Stomach (tissue), 9 donors: ENCODE measurements around the gene CDH18. TPM values are rescaled to one million over a fixed set of nuclear protein-coding genes. Genes with fewer than 3 reads are reported as not detected.
A peak's percentile ranks its signal among the peaks of the same experiment; 100 is the strongest.

Source experiments
- DNase-seq, 2 donors: peaks; one replicate each; pipeline versions ENCODE4 v3.0.0 to v3.0.0-alpha.2; 2013 to 2019
- H3K27ac ChIP-seq, 5 donors: fragments of 200-600 bp in 4 of 5; sonication (generic) in 4 of 5; one replicate each; pipeline ENCODE4 v1.5.1; 2013 to 2019; ENCODE audit warnings: mild to moderate bottlenecking in 1 of 5, moderate library complexity in 1 of 5
- H3K27me3 ChIP-seq, 3 donors: fragments of 200-600 bp; sonication (generic); one replicate each; pipeline ENCODE4 v1.5.1; 2017 to 2019; ENCODE audit warnings: mixed run types in 1 of 3
- H3K36me3 ChIP-seq, 4 donors: fragments of 200-600 bp; sonication (generic); 1 replicate in 3 of 4; 2 replicates in 1 of 4; pipeline ENCODE4 v1.5.1; 2016 to 2019
- H3K4me1 ChIP-seq, 4 donors: fragments of 200-600 bp; sonication (generic); one replicate each; pipeline ENCODE4 v1.5.1; 2016 to 2019
- H3K4me3 ChIP-seq, 4 donors: fragments of 200-600 bp; sonication (generic) in 3 of 4; one replicate each; pipeline ENCODE4 v1.5.1; 2016 to 2019; ENCODE audit warnings: mild to moderate bottlenecking in 1 of 4
- H3K9me3 ChIP-seq, 4 donors: fragments of 200-600 bp; sonication (generic); one replicate each; pipeline ENCODE4 v1.5.1; 2016 to 2019
- CTCF ChIP-seq, 7 experiments: fragments of 450-650 bp in 4 of 7; fragments of 200-600 bp in 3 of 7; sonication (generic) in 3 of 7; IDR thresholded peaks; one replicate each; pipeline ENCODE4 v1.5.1; 2016 to 2019; ENCODE audit warnings: antibody characterized with exemption in 7 of 7, control low read depth in 2 of 7, mild to moderate bottlenecking in 1 of 7
- EP300 ChIP-seq: sonication (generic); formaldehyde crosslinking; IDR thresholded peaks from one replicate; pipeline ENCODE4 v1.6.1; 2017; ENCODE audit warnings: antibody characterized with exemption
- POLR2A ChIP-seq, 4 donors: fragments of 450-650 bp; IDR thresholded peaks; one replicate each; pipeline ENCODE4 v1.6.1; 2016; ENCODE audit warnings: antibody characterized with exemption in 4 of 4, control low read depth in 2 of 4, mild to moderate bottlenecking in 1 of 4, moderate library complexity in 1 of 4
- POLR2AphosphoS5 ChIP-seq, 3 donors: sonication (generic); formaldehyde crosslinking; IDR thresholded peaks; one replicate each; pipeline ENCODE4 v1.6.1; 2016; ENCODE audit warnings: antibody characterized with exemption in 3 of 3
- whole genome bisulfite sequencing, 5 donors: extraction: QIAGEN DNeasy Blood & Tissue Kit in 3 of 5; methylation state at CpG; one replicate each; pipeline versions ENCODE4 v1.1.5 to v1.1.7; 2013 to 2018; 5-methylcytosine and 5-hydroxymethylcytosine counted together
- intact Hi-C: fragments of 100-400 bp; cut with DNase I; formaldehyde crosslinking; loops from one replicate; pipeline ENCODE4 v1.15.1; 2023; ENCODE audit warnings: low total_unique reads
- polyA plus RNA-seq, 3 donors: library from polyadenylated mRNA; stranded (reverse); fragments of 200-250 nt; gene quantifications; one replicate each; pipeline ENCODE4 v1.2.3, GENCODE V29; 2013
- total RNA-seq, 5 donors: library from RNA; depleted of rRNA; stranded (reverse); fragments of >200 nt; gene quantifications; one replicate each; pipeline versions ENCODE4 v1.1.0 to v1.2.3, GENCODE V29; 2014 to 2016
- donor health status: healthy with polysubstance abuse.
- donor health status: Bipolar disorder and iron deficiency.
- donor health status: healthy.

CDH18 gene
- total and polyA plus RNA-seq, 8 donors, result 0.05 to 0.92 TPM; not detected in 6

GRCh38 chr5:19739671-19740070 lies 248.3 kb downstream of the CDH18 start:
- intact Hi-C loops, result no loop called here
- no peaks in the 10 kb centered on the region for H3K9me3 ChIP-seq
- H3K36me3 ChIP-seq, result no peaks in the 10 kb centered on the region
- H3K27me3 ChIP-seq, result no peaks in the 10 kb centered on the region
- H3K27ac ChIP-seq, result no peak overlapping the region
- DNase-seq, result peak in 1 of 2 donors; percentile 29
- WGBS, 5 donors, result 65 to 80% (median 78%) methylated on average over 1 of the region's 1 CpG
- no peak for TF ChIP-seq EP300
- H3K4me1 ChIP-seq, result no peaks in the 10 kb centered on the region
- no peak overlapping the region for H3K4me3 ChIP-seq

GRCh38 chr5:19734776-19735175 lies 253.2 kb downstream of the CDH18 start:
- H3K9me3 ChIP-seq, result peaks cover 0 to 5% (median 2%) of the 10 kb centered on the region in 4 donors
- TF ChIP-seq POLR2AphosphoS5 (IDR thresholded peaks at IDR 0.05) (no peak), EP300 (no peak), POLR2A (IDR thresholded peaks at IDR 0.05) (no peak), CTCF (IDR thresholded peaks at IDR 0.05) (no peak)
- no peaks in the 10 kb centered on the region for H3K36me3 ChIP-seq
- H3K4me1 ChIP-seq, result no peaks in the 10 kb centered on the region
- H3K27ac ChIP-seq, result no peak overlapping the region
- 42 to 50% (median 43%) methylated on average over 1 of the region's 1 CpG for WGBS, 5 donors
- no peaks in the 10 kb centered on the region for H3K27me3 ChIP-seq
- no peak for DNase-seq
- intact Hi-C loops, result no loop called here
- no peak overlapping the region for H3K4me3 ChIP-seq

- Histone ChIP-seq H3K27me3 (no peaks in the 10 kb centered on the region), H3K9me3 (peaks cover 0 to 5% (median 2%) of the 10 kb centered on the region in 4 donors), H3K4me3 (no peak overlapping the region), H3K27ac (no peak overlapping the region), H3K4me1 (no peaks in the 10 kb centered on the region), H3K36me3 (no peaks in the 10 kb centered on the region)
- TF ChIP-seq EP300 (no peak), POLR2A (IDR thresholded peaks at IDR 0.05) (no peak), POLR2AphosphoS5 (IDR thresholded peaks at IDR 0.05) (no peak), CTCF (IDR thresholded peaks at IDR 0.05) (no peak)
- DNase-seq, result no peak
- intact Hi-C loops, result no loop called here
- 74 to 83% (median 79%) methylated on average over 6 of the region's 6 CpGs for WGBS, 5 donors
Observed at GRCh38 chr5:19733612-19734495, 254.1 kb downstream of the CDH18 start.

- Histone ChIP-seq H3K27me3 (no peaks in the 10 kb centered on the region), H3K27ac (no peak overlapping the region), H3K9me3 (peaks cover 0 to 5% (median 2%) of the 10 kb centered on the region in 4 donors), H3K36me3 (no peaks in the 10 kb centered on the region), H3K4me3 (no peak overlapping the region), H3K4me1 (no peaks in the 10 kb centered on the region)
- intact Hi-C loops, result no loop called here
- 52 to 66% (median 56%) methylated on average over 3 of the region's 3 CpGs for WGBS, 5 donors
- no peak for TF ChIP-seq EP300
- TF ChIP-seq POLR2A (IDR thresholded peaks at IDR 0.05), result no peak
- TF ChIP-seq POLR2AphosphoS5 (IDR thresholded peaks at IDR 0.05), result no peak
- TF ChIP-seq CTCF (IDR thresholded peaks at IDR 0.05), result no peak
- DNase-seq, result no peak
Observed at GRCh38 chr5:19728571-19728970, 259.4 kb downstream of the CDH18 start.

GRCh38 chr5:19719109-19719508 lies 268.9 kb downstream of the CDH18 start:
- TF ChIP-seq CTCF (IDR thresholded peaks at IDR 0.05), result no peak
- no peak for TF ChIP-seq POLR2AphosphoS5 (IDR thresholded peaks at IDR 0.05)
- no peak for TF ChIP-seq POLR2A (IDR thresholded peaks at IDR 0.05)
- no peak for TF ChIP-seq EP300
- intact Hi-C loops, result no loop called here
- no peak overlapping the region for H3K27ac ChIP-seq
- H3K36me3 ChIP-seq, result no peaks in the 10 kb centered on the region
- WGBS, 5 donors, result 54 to 61% (median 60%) methylated on average over 3 of the region's 3 CpGs
- H3K4me3 ChIP-seq, result no peak overlapping the region
- no peaks in the 10 kb centered on the region for H3K9me3 ChIP-seq
- H3K27me3 ChIP-seq, result no peaks in the 10 kb centered on the region
- DNase-seq, result no peak
- H3K4me1 ChIP-seq, result no peaks in the 10 kb centered on the region
